Heart left ventricle (tissue), 16 donors: ENCODE data around the gene RPL39. TPM values are rescaled to one million over a fixed set of nuclear protein-coding genes. Genes with fewer than 3 reads are reported as not detected.
A peak's percentile ranks its signal among the peaks of the same experiment; 100 is the strongest.
"Not testable (repeated sequence)": the region's sequence is repeated elsewhere in the genome, so short reads cannot be mapped to it uniquely, and the experiment has no call there.

Experiments
- ATAC-seq, 4 donors: fragments of 200-7000 bp; cut with Tn5 transposase; one replicate each; pipeline ENCODE4 v1.9.1; 2020 to 2022; ENCODE audit warnings: moderate library complexity in 4 of 4, mild to moderate bottlenecking in 3 of 4, moderate number of reproducible peaks in 1 of 4
- DNase-seq, 5 donors: peaks; one replicate each; pipeline ENCODE4 v3.0.0-alpha.2; 2020
- H3K27ac ChIP-seq, 12 donors: fragments of 200-600 bp; sonication (generic) in 4 of 12; one replicate each; pipeline versions ENCODE4 v1.5.0 to v1.8.0; 2016 to 2022; ENCODE audit warnings: mild to moderate bottlenecking in 2 of 12
- H3K27me3 ChIP-seq, 9 donors: fragments of 200-600 bp; sonication (generic) in 2 of 9; one replicate each; pipeline versions ENCODE4 v1.5.1 to v1.8.0; 2016 to 2022; ENCODE audit warnings: mild to moderate bottlenecking in 3 of 9
- H3K36me3 ChIP-seq, 9 donors: fragments of 200-600 bp; sonication (generic) in 2 of 9; one replicate each; pipeline versions ENCODE4 v1.5.0 to v1.8.0; 2018 to 2022; ENCODE audit warnings: mild to moderate bottlenecking in 2 of 9
- H3K4me1 ChIP-seq, 12 donors: fragments of 200-600 bp; sonication (generic) in 4 of 12; one replicate each; pipeline versions ENCODE4 v1.5.0 to v1.8.0; 2016 to 2022; ENCODE audit warnings: mild to moderate bottlenecking in 3 of 12
- H3K4me3 ChIP-seq, 12 donors: fragments of 200-600 bp; sonication (generic) in 4 of 12; one replicate each; pipeline versions ENCODE4 v1.5.0 to v1.8.0; 2017 to 2022; ENCODE audit warnings: mild to moderate bottlenecking in 9 of 12, moderate library complexity in 4 of 12
- H3K9me3 ChIP-seq, 12 donors: fragments of 200-600 bp; sonication (generic) in 4 of 12; one replicate each; pipeline versions ENCODE4 v1.5.0 to v1.8.0; 2016 to 2022; ENCODE audit warnings: mild to moderate bottlenecking in 1 of 12
- CTCF ChIP-seq, 12 donors: fragments of 200-600 bp; sonication (generic) in 4 of 12; IDR thresholded peaks; one replicate each; pipeline versions ENCODE4 v1.5.0 to v1.8.0; 2018 to 2022; ENCODE audit warnings: antibody characterized with exemption in 12 of 12, mild to moderate bottlenecking in 5 of 12
- POLR2A ChIP-seq, 2 donors: fragments of 450-650 bp; IDR thresholded peaks; one replicate each; pipeline ENCODE4 v1.6.1; 2017; ENCODE audit warnings: antibody characterized with exemption in 2 of 2, mild to moderate bottlenecking in 2 of 2, moderate library complexity in 2 of 2
- WGBS, 4 donors: extraction: QIAGEN DNeasy Blood & Tissue Kit in 2 of 4; methylation state at CpG; one replicate each; pipeline versions ENCODE4 v1.1.5 to v1.1.7; 2013 to 2018; 5-methylcytosine and 5-hydroxymethylcytosine counted together
- intact Hi-C, 10 donors: fragments of 100-400 bp; cut with DNase I; formaldehyde crosslinking; loops; one replicate each; pipeline versions ENCODE4 v1.11.1 to v1.14.2; 2022
- polyA plus RNA-seq, 2 donors: library from polyadenylated mRNA; stranded (reverse); fragments of 200-250 nt; gene quantifications; one replicate each; pipeline ENCODE4 v1.2.3, GENCODE V29; 2013
- total RNA-seq, 9 donors: library from RNA; depleted of rRNA in 2 of 9; stranded (reverse); fragments of >200 nt in 2 of 9; fragmentation: NEBNext Ultra II Directional in 3 of 9; extraction: Animal tissue kit (Norgen Biotek cat#: 25700) in 3 of 9; gene quantifications; one replicate each; pipeline versions ENCODE4 v1.1.0 to v1.2.4, GENCODE V29; 2016 to 2023
- donor health status: ischemic (EF 13 %, LVEDD 7.1; RV severe dilation, severe dysfunction).
- donor health status: healthy with polysubstance abuse.
- donor health status: DM: no; HTN: yes; CAD: no.
- donor health status: DM: no; HTN: no; CAD: no.
- donor health status: ischemic (EF 25% LVEDD 6.9; RV normal size, moderate dysfunction).
- donor health status: ischemic (EF 25% LVEDD 5.7; RV mildly dilated, moderate dysfunction).
- donor health status: healthy.
- donor health status: DM: yes; HTN: yes; CAD: no.
- donor health status: ischemic (EF 35%, LVEDD 5.7; RV mildly dilated, moderate dysfunction).
- donor health status: nonischemic (EF 11% LVEDD 7.7; RV severe dilation, severe dysfunction).
- donor health status: DM: yes; HTN: yes; CAD: no.
- donor health status: PGD.
- donor health status: ischemic (EF 29% LVEDD 5.4; RV normal size, mild dysfunction).
- donor health status: nonischemic (EF 23%, LVEDD 6.1; RV moderate dilation, normal function).

RPL39 gene
- total and polyA plus RNA-seq, 11 donors, result 933 to 4,859 (median 1,314) TPM

GRCh38 chrX:119753639-119754257, 37.7 kb downstream of the RPL39 start:
- Histone ChIP-seq H3K27ac (no peak overlapping the region), H3K4me3 (no peak overlapping the region), H3K9me3 (no peaks in the 10 kb centered on the region), H3K36me3 (no peaks in the 10 kb centered on the region), H3K4me1 (peaks cover 0 to 38% (median 0%) of the 10 kb centered on the region in 12 donors), H3K27me3 (peaks cover 0 to 3% (median 0%) of the 10 kb centered on the region in 9 donors)
- ATAC-seq, result no peak
- WGBS, 4 donors, result 56 to 69% (median 67%) methylated on average over 8 of the region's 8 CpGs
- intact Hi-C loops, result no loop called here
- TF ChIP-seq POLR2A (IDR thresholded peaks at IDR 0.05) (no peak), CTCF (IDR thresholded peaks at IDR 0.05) (peak in 9 of 12 donors; percentile 12 to 49 (median 29))
- DNase-seq, result no peak

- no peak for DNase-seq
- Histone ChIP-seq H3K9me3 (no peaks in the 10 kb centered on the region), H3K27me3 (no peaks in the 10 kb centered on the region), H3K27ac (no peak overlapping the region), H3K36me3 (no peaks in the 10 kb centered on the region), H3K4me1 (peaks cover 0 to 38% (median 0%) of the 10 kb centered on the region in 12 donors), H3K4me3 (no peak overlapping the region)
- no peak for ATAC-seq
- 87 to 92% (median 91%) methylated on average over 3 of the region's 3 CpGs for WGBS, 4 donors
- intact Hi-C loops, result no loop called here
- TF ChIP-seq CTCF (IDR thresholded peaks at IDR 0.05) (no peak), POLR2A (IDR thresholded peaks at IDR 0.05) (no peak)
Observed at GRCh38 chrX:119753001-119753400, 38.4 kb downstream of the RPL39 start.

- 90 to 100% (median 96%) methylated on average over 2 to 20 of the region's 27 CpGs; no CpG with 5 or more reads in 1 of the 4 donors for WGBS, 4 donors
- ATAC-seq, H3K27me3 ChIP-seq, H3K9me3 ChIP-seq, DNase-seq, intact Hi-C loops, H3K4me3 ChIP-seq, H3K36me3 ChIP-seq, H3K27ac ChIP-seq: not testable (repeated sequence)
- H3K4me1 ChIP-seq, result peaks cover 0 to 18% (median 0%) of the 10 kb centered on the region in 12 donors
Observed at GRCh38 chrX:119750751-119751150, 40.7 kb downstream of the RPL39 start.

DNA sequence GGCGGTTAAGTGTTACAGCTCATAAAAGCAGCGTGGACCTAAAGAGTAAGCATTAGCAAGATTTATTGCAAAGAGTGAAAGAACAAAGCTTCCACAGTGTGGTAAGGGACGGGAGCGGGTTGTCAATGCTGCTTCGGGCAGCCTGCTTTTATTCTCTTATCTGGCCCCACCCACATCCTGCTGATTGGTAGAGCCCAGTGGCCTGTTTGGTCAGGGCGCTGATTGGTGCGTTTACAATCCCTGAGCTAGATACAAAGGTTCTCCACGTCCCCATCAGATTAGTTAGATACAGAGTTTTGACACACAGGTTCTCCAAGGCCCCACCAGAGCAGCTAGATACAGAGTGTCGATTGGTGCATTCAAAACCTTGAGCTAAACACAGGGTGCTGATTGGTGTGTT, 41.3 kb downstream of the RPL39 start:
- DNase-seq, intact Hi-C loops: not testable (repeated sequence)

DNA sequence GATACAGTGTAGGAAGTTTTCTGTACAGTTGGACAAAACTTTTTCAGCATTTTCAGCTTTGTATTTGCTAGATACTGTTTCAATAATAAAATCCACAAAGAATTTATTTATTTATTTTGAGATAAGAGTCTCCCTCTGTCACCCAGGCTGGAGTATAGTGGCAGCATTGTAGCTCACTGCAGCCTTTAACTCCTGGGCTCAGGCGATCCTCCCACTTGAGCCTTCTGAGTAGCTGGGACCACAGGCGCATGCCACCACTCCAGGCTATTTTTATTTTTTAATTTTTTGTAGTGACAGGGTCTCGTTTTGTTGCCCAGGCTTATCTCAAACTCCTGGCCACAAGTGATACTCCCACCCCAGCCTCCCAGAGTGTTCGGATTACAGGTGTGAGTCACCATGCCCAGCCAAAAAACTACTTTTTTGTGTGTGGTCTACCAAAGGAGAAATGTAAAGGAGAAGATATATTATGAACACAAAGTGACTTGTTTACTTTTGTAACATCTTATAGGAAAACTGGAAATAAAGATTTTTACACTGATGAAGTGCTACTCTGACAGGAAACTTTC, 46.1 kb downstream of the RPL39 start:
- Histone ChIP-seq H3K4me3 (no peak overlapping the region), H3K27ac (no peak overlapping the region), H3K4me1 (no peaks in the 10 kb centered on the region), H3K27me3 (no peaks in the 10 kb centered on the region), H3K9me3 (no peaks in the 10 kb centered on the region), H3K36me3 (no peaks in the 10 kb centered on the region)
- no peak for ATAC-seq
- DNase-seq, result no peak
- intact Hi-C loops, result no loop called here
- TF ChIP-seq CTCF (IDR thresholded peaks at IDR 0.05) (no peak), POLR2A (IDR thresholded peaks at IDR 0.05) (no peak)
- WGBS, 4 donors, result 39 to 79% (median 65%) methylated on average over 4 of the region's 4 CpGs

More for the DNA sequence above, 41.3 kb downstream of the RPL39 start:
- not testable (repeated sequence) for H3K4me3 ChIP-seq, H3K9me3 ChIP-seq, H3K27ac ChIP-seq, H3K27me3 ChIP-seq, H3K36me3 ChIP-seq, ATAC-seq
- WGBS, 4 donors, result 71 to 86% (median 78%) methylated on average over 8 to 9 of the region's 9 CpGs
- H3K4me1 ChIP-seq, result peaks cover 0 to 14% (median 0%) of the 10 kb centered on the region in 12 donors
